Liver (tissue), 3 donors: ENCODE measurements around the gene MACROH2A1.

ENCODE experiments used
- FOXA1 ChIP-seq: IDR thresholded peaks from 2 replicates; pipeline ENCODE4 v1.6.1; 2016; ENCODE audit warnings: antibody characterized with exemption
- GABPA ChIP-seq, 2 donors: IDR thresholded peaks in 1 of 2; conservative IDR thresholded peaks in 1 of 2; 2 replicates each; pipeline ENCODE4 v1.6.1; 2016; ENCODE audit warnings: antibody characterized with exemption in 2 of 2, mild to moderate bottlenecking in 1 of 2, moderate library complexity in 1 of 2
- HNF4A ChIP-seq, 2 donors: conservative IDR thresholded peaks; 2 replicates each; pipeline ENCODE4 v1.6.1; 2016; ENCODE audit warnings: antibody characterized with exemption in 2 of 2, mild to moderate bottlenecking in 2 of 2
- JUND ChIP-seq, 2 donors: IDR thresholded peaks; 2 replicates each; pipeline ENCODE4 v1.6.1; 2016; ENCODE audit warnings: antibody characterized with exemption in 2 of 2
- RAD21 ChIP-seq, 2 donors: IDR thresholded peaks; 2 replicates each; pipeline ENCODE4 v1.6.1; 2016; ENCODE audit warnings: antibody characterized with exemption in 2 of 2, mild to moderate bottlenecking in 2 of 2
- TAF1 ChIP-seq: conservative IDR thresholded peaks from 2 replicates; pipeline ENCODE4 v1.6.1; 2016; ENCODE audit warnings: antibody characterized with exemption, mild to moderate bottlenecking
- YY1 ChIP-seq: IDR thresholded peaks from 2 replicates; pipeline ENCODE4 v1.6.1; 2016; ENCODE audit warnings: antibody characterized with exemption, mild to moderate bottlenecking
- TF ChIP-seq, protein P1 (sequence below): fragments of 150-350 bp; IDR thresholded peaks from 2 replicates; pipeline ENCODE4 v1.5.1; 2017; ENCODE audit warnings: improper control_type of control experiment, low read depth, low read length; ENCODE audit not compliant: missing input control
- TF ChIP-seq, protein P2 (sequence below): IDR thresholded peaks from 2 replicates; pipeline ENCODE4 v1.6.1; 2016; ENCODE audit warnings: antibody characterized with exemption
- TF ChIP-seq, protein P3 (sequence below): IDR thresholded peaks from 2 replicates; pipeline ENCODE4 v1.6.1; 2016; ENCODE audit warnings: antibody characterized with exemption, mild to moderate bottlenecking
- TF ChIP-seq, protein P4 (sequence below): IDR thresholded peaks from 2 replicates; pipeline ENCODE4 v1.6.1; 2016; ENCODE audit warnings: antibody characterized with exemption
- TF ChIP-seq, protein P5 (sequence below): IDR thresholded peaks from 2 replicates; pipeline ENCODE4 v1.6.1; 2016; ENCODE audit warnings: antibody characterized with exemption
- donor health status: healthy.
- donor health status: healthy.

DNA sequence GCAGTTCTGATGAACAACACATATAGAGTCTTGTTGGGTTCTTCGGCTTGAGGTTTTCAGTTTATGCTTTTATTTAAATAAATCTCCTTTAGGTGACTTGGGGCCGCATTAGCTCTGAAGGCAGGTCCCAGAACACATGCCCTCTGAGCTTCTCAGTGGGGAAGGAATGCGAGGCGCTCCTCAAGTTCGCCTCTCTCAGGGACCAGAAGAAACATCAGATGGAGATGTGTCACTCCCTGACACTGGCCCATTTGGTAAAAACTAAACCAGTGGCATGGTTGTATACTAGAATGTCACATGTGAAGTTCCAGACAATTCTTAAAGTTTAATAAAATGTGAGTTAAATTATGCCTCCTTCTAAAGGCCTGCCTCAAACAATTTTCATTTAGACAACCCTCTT is 1.9 kb downstream of the MACROH2A1 start:
- TF ChIP-seq TAF1 (no peak), GABPA (IDR thresholded peaks at IDR 0.05 in 1 of 2, conservative IDR thresholded peaks at IDR 0.05 in 1 of 2) (no peak), RAD21 (IDR thresholded peaks at IDR 0.05) (no peak), YY1 (no peak), HNF4A (conservative IDR thresholded peaks at IDR 0.05) (no peak), JUND (IDR thresholded peaks at IDR 0.05) (no peak), FOXA1 (no peak)
- TF ChIP-seq, protein P1, sequence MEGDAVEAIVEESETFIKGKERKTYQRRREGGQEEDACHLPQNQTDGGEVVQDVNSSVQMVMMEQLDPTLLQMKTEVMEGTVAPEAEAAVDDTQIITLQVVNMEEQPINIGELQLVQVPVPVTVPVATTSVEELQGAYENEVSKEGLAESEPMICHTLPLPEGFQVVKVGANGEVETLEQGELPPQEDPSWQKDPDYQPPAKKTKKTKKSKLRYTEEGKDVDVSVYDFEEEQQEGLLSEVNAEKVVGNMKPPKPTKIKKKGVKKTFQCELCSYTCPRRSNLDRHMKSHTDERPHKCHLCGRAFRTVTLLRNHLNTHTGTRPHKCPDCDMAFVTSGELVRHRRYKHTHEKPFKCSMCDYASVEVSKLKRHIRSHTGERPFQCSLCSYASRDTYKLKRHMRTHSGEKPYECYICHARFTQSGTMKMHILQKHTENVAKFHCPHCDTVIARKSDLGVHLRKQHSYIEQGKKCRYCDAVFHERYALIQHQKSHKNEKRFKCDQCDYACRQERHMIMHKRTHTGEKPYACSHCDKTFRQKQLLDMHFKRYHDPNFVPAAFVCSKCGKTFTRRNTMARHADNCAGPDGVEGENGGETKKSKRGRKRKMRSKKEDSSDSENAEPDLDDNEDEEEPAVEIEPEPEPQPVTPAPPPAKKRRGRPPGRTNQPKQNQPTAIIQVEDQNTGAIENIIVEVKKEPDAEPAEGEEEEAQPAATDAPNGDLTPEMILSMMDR = no peak
- TF ChIP-seq, protein P2, sequence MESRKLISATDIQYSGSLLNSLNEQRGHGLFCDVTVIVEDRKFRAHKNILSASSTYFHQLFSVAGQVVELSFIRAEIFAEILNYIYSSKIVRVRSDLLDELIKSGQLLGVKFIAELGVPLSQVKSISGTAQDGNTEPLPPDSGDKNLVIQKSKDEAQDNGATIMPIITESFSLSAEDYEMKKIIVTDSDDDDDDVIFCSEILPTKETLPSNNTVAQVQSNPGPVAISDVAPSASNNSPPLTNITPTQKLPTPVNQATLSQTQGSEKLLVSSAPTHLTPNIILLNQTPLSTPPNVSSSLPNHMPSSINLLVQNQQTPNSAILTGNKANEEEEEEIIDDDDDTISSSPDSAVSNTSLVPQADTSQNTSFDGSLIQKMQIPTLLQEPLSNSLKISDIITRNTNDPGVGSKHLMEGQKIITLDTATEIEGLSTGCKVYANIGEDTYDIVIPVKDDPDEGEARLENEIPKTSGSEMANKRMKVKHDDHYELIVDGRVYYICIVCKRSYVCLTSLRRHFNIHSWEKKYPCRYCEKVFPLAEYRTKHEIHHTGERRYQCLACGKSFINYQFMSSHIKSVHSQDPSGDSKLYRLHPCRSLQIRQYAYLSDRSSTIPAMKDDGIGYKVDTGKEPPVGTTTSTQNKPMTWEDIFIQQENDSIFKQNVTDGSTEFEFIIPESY = no peak
- TF ChIP-seq, protein P3, sequence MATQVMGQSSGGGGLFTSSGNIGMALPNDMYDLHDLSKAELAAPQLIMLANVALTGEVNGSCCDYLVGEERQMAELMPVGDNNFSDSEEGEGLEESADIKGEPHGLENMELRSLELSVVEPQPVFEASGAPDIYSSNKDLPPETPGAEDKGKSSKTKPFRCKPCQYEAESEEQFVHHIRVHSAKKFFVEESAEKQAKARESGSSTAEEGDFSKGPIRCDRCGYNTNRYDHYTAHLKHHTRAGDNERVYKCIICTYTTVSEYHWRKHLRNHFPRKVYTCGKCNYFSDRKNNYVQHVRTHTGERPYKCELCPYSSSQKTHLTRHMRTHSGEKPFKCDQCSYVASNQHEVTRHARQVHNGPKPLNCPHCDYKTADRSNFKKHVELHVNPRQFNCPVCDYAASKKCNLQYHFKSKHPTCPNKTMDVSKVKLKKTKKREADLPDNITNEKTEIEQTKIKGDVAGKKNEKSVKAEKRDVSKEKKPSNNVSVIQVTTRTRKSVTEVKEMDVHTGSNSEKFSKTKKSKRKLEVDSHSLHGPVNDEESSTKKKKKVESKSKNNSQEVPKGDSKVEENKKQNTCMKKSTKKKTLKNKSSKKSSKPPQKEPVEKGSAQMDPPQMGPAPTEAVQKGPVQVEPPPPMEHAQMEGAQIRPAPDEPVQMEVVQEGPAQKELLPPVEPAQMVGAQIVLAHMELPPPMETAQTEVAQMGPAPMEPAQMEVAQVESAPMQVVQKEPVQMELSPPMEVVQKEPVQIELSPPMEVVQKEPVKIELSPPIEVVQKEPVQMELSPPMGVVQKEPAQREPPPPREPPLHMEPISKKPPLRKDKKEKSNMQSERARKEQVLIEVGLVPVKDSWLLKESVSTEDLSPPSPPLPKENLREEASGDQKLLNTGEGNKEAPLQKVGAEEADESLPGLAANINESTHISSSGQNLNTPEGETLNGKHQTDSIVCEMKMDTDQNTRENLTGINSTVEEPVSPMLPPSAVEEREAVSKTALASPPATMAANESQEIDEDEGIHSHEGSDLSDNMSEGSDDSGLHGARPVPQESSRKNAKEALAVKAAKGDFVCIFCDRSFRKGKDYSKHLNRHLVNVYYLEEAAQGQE = no peak
- TF ChIP-seq, protein P4, sequence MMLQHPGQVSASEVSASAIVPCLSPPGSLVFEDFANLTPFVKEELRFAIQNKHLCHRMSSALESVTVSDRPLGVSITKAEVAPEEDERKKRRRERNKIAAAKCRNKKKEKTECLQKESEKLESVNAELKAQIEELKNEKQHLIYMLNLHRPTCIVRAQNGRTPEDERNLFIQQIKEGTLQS = no peak
- TF ChIP-seq, protein P5, sequence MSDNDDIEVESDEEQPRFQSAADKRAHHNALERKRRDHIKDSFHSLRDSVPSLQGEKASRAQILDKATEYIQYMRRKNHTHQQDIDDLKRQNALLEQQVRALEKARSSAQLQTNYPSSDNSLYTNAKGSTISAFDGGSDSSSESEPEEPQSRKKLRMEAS = no peak
